ENCODE results near the gene DPP10. TPM values are rescaled to one million over a fixed set of nuclear protein-coding genes. Genes with fewer than 3 reads are reported as not detected.

The DPP10 gene
- total and polyA plus RNA-seq, 4 experiments from 2014 or later: not detected

DNA sequence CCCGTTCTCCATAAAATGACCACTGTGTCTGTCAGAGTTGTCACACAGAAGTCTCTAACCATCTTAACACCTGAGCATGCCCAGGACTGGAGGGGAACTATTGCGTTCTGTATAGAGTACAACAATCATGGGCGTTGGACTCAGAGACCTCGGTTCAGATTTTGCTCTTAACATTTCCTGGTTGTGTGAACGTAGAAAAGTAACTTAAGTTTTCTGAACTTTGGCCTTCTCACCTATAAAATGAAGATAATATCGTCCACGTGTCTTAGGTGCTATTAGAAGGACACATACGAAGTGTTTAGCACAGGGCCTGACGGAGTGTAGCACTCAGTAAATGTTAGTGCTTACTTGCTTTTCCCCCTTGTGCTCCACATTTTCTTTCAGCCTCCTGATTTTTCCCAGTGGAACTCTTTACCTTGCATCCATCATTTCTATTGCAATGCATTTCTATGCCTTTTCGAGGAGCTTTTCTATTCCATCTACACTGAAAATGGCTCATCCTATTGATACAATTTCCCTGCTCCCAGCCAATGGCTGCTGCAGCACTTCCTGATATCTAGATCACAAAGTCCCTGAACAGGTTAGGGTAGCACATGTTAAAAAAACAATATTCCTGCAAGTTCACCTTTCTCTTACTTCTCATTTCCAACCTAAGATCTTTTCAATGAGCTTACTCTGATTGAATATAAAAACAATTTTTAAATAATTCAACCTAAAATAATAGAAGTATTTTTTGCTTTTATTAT is 22.7 kb downstream of the DPP10 start:
- intact Hi-C loops (cut with micrococcal nuclease): no loop called here
- no peaks in the 10 kb centered on the region for H3K27me3 Mint-ChIP-seq
- H3K4me1 Mint-ChIP-seq: no peaks in the 10 kb centered on the region
- Histone ChIP-seq H3K4me1 (ENCODE audit: insufficient read depth, low read length) (no peaks in the 10 kb centered on the region), H3K27me3 (ENCODE audit: insufficient read depth, low read length) (no peaks in the 10 kb centered on the region), H3K9me3 (ENCODE audit: control insufficient read depth in 1 of 2, low read length in 2 of 2) (no peaks in the 10 kb centered on the region), H3K36me3 (ENCODE audit: insufficient read depth, low read length) (no peaks in the 10 kb centered on the region), H3K4me3 (ENCODE audit: low read length in 2 of 2) (no peak overlapping the region), H3K27ac (ENCODE audit: low read depth, low read length) (no peak overlapping the region)
- no peaks in the 10 kb centered on the region for H3K36me3 Mint-ChIP-seq
- DNase-seq: no peak
- H3K27ac Mint-ChIP-seq: no peak overlapping the region
- H3K4me3 Mint-ChIP-seq: no peak overlapping the region
- POLR2A ChIA-PET (ENCODE audit: partially characterized antibody): no interaction called here
- no peaks in the 10 kb centered on the region for H3K9me3 Mint-ChIP-seq
- CTCF ChIA-PET (ENCODE audit: partially characterized antibody): no interaction called here

DNA sequence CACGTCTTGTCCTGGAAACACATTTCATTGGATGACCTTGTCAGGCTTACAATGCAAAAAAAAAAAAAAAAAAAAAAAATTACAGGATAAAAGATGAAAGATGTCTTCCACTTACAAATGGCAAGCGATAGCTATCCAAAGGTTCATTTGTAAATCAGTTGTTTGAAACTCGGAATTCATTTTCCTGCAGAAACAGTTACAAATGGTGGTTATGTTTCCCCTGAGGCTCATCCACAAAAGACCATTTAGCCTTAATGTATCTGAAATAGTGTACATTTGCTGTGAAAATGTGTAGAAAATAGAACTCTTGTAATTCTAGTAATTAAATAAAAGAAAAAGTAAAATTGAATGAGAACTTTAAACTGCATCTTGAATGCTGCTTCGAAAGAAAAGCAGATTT is 25.9 kb downstream of the DPP10 start:
- Mint-ChIP-seq H3K27me3 (no peaks in the 10 kb centered on the region), H3K4me1 (no peaks in the 10 kb centered on the region), H3K27ac (no peak overlapping the region), H3K4me3 (no peak overlapping the region), H3K9me3 (no peaks in the 10 kb centered on the region), H3K36me3 (no peaks in the 10 kb centered on the region)
- Histone ChIP-seq H3K36me3 (ENCODE audit: insufficient read depth, low read length) (no peaks in the 10 kb centered on the region), H3K4me3 (ENCODE audit: low read length in 2 of 2) (no peak overlapping the region), H3K9me3 (ENCODE audit: control insufficient read depth in 1 of 2, low read length in 2 of 2) (no peaks in the 10 kb centered on the region), H3K4me1 (ENCODE audit: insufficient read depth, low read length) (no peaks in the 10 kb centered on the region), H3K27ac (ENCODE audit: low read depth, low read length) (no peak overlapping the region), H3K27me3 (ENCODE audit: insufficient read depth, low read length) (no peaks in the 10 kb centered on the region)
- intact Hi-C loops (cut with micrococcal nuclease): no loop called here
- DNase-seq: no peak
- ChIA-PET CTCF (ENCODE audit: partially characterized antibody) (no interaction called here), POLR2A (ENCODE audit: partially characterized antibody) (no interaction called here)

DNA sequence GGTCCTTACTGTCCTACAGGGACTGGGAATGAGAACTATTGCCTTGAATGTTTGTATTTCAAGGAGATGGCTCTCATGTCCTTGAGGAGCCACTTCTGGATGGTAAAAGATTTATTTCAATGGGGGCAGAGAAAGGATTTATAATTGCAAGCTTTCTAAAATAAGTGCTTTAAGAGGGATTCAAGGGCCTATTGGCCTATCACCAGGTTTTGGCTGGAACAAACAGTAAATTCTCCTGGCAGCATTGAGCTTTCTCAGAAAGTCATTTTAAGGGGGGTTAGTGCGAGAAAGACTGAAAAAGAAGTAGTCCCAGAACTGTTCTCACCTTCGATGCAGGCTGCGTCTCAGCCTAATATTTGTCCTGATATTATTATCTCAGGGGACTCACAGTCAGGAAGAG is 29.8 kb downstream of the DPP10 start:
- Mint-ChIP-seq H3K4me1 (no peaks in the 10 kb centered on the region), H3K4me3 (no peak overlapping the region), H3K9me3 (peaks cover 0 to 4% (median 0%) of the 10 kb centered on the region in 8 donors), H3K36me3 (no peaks in the 10 kb centered on the region), H3K27me3 (no peaks in the 10 kb centered on the region), H3K27ac (no peak overlapping the region)
- DNase-seq: no peak
- no peaks in the 10 kb centered on the region for H3K9me3 ChIP-seq (ENCODE audit: control insufficient read depth in 1 of 2, low read length in 2 of 2)
- no peaks in the 10 kb centered on the region for H3K4me1 ChIP-seq (ENCODE audit: insufficient read depth, low read length)
- ChIA-PET CTCF (ENCODE audit: partially characterized antibody) (no interaction called here), POLR2A (ENCODE audit: partially characterized antibody) (no interaction called here)
- H3K27ac ChIP-seq (ENCODE audit: low read depth, low read length): no peak overlapping the region
- H3K36me3 ChIP-seq (ENCODE audit: insufficient read depth, low read length): no peaks in the 10 kb centered on the region
- no peaks in the 10 kb centered on the region for H3K27me3 ChIP-seq (ENCODE audit: insufficient read depth, low read length)
- H3K4me3 ChIP-seq (ENCODE audit: low read length in 2 of 2): no peak overlapping the region
- intact Hi-C loops (cut with micrococcal nuclease): no loop called here

DNA sequence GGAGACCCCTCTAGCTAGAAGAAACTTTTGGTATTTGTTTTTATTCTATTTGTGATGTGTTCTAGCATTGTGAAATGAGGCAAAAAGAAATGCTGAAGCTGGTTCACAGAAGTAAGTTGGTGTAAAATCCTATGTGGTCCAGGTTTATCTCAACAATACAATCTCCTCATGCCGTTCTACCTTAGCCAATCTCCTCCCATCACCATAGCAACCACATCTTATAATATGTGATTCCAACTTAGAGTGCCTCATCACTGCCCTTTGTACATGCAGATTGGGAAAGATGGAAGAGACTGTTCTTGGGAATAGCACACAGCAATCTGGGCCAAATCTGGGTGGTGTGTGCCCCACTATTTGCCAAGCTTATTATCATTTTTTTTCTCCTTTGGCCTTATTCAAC is 30.3 kb downstream of the DPP10 start:
- Mint-ChIP-seq H3K9me3 (peaks cover 0 to 4% (median 0%) of the 10 kb centered on the region in 8 donors), H3K27ac (no peak overlapping the region), H3K27me3 (no peaks in the 10 kb centered on the region), H3K4me1 (no peaks in the 10 kb centered on the region), H3K36me3 (no peaks in the 10 kb centered on the region), H3K4me3 (no peak overlapping the region)
- Histone ChIP-seq H3K27me3 (ENCODE audit: insufficient read depth, low read length) (no peaks in the 10 kb centered on the region), H3K4me3 (ENCODE audit: low read length in 2 of 2) (no peak overlapping the region), H3K27ac (ENCODE audit: low read depth, low read length) (no peak overlapping the region), H3K4me1 (ENCODE audit: insufficient read depth, low read length) (no peaks in the 10 kb centered on the region), H3K9me3 (ENCODE audit: control insufficient read depth in 1 of 2, low read length in 2 of 2) (no peaks in the 10 kb centered on the region), H3K36me3 (ENCODE audit: insufficient read depth, low read length) (no peaks in the 10 kb centered on the region)
- POLR2A ChIA-PET (ENCODE audit: partially characterized antibody): no interaction called here
- CTCF ChIA-PET (ENCODE audit: partially characterized antibody): no interaction called here
- DNase-seq: no peak
- intact Hi-C loops (cut with micrococcal nuclease): no loop called here

DNA sequence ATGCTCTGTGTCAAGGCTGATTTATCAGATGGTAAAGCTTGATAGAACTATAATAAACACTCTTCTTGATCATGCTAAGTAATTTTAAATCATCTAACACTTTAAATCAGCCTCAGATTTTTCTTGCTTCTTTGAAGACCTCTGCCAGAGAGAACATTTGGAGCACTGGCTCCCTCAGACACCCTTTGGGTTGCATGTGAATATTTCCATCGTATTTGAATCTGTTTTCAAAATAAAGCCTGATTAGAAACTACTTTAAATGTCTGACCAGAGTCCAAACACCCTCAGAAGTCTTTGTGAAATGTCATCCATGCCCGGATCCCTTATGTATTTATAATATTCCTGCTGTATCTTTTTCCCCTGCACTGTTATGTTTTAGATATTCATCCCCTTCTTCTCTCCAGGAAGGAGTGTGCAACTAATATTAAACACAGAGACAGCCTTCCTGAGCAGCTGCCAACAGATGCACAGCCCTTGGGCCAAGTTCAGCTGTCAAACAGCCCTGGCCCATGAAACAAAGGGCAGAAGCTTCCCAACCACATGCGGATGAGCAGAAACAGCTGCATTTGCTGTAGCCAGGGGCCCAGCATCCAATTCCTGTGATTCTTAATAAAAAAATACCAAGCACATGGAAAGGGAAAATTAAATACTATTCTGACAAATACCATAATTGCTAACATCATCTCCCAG is 46.5 kb downstream of the DPP10 start:
- Histone ChIP-seq H3K27me3 (ENCODE audit: insufficient read depth, low read length) (peaks cover 4% of the 10 kb centered on the region), H3K27ac (ENCODE audit: low read depth, low read length) (no peak overlapping the region), H3K36me3 (ENCODE audit: insufficient read depth, low read length) (no peaks in the 10 kb centered on the region), H3K9me3 (ENCODE audit: control insufficient read depth in 1 of 2, low read length in 2 of 2) (no peaks in the 10 kb centered on the region), H3K4me1 (ENCODE audit: insufficient read depth, low read length) (no peaks in the 10 kb centered on the region), H3K4me3 (ENCODE audit: low read length in 2 of 2) (no peak overlapping the region)
- Mint-ChIP-seq H3K9me3 (peaks cover 0 to 2% (median 0%) of the 10 kb centered on the region in 8 donors), H3K4me3 (no peak overlapping the region), H3K27me3 (peaks cover 0 to 1% of the 10 kb centered on the region in 2 donors), H3K27ac (no peak overlapping the region), H3K36me3 (no peaks in the 10 kb centered on the region), H3K4me1 (no peaks in the 10 kb centered on the region)
- CTCF ChIA-PET (ENCODE audit: partially characterized antibody): no interaction called here
- intact Hi-C loops (cut with micrococcal nuclease): no loop called here
- no peak for DNase-seq
- POLR2A ChIA-PET (ENCODE audit: partially characterized antibody): no interaction called here

DNA sequence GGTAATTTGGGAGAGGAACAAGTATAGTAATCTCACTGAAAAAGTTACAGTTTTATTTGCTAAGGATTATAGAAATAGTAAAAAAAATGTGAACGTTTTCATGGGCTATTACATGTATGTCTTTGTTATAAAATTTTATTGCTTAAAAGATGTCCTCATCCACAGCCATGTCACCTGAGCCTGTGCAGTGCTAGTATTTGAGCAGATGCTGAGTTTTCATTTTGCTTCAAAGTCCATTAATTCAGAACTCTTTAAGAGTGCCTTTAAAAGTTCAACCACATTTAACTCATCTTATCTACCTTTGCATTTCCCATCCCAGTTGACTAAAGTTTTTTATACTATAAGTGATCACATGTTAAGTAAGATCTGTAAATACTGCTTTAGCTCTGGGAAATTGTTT is 52.6 kb downstream of the DPP10 start:
- intact Hi-C loops (cut with micrococcal nuclease): no loop called here
- Histone ChIP-seq H3K4me3 (ENCODE audit: low read length in 2 of 2) (no peak overlapping the region), H3K9me3 (ENCODE audit: control insufficient read depth in 1 of 2, low read length in 2 of 2) (no peaks in the 10 kb centered on the region), H3K4me1 (ENCODE audit: insufficient read depth, low read length) (no peaks in the 10 kb centered on the region), H3K27me3 (ENCODE audit: insufficient read depth, low read length) (peaks cover 4% of the 10 kb centered on the region), H3K27ac (ENCODE audit: low read depth, low read length) (no peak overlapping the region), H3K36me3 (ENCODE audit: insufficient read depth, low read length) (no peaks in the 10 kb centered on the region)
- Mint-ChIP-seq H3K27ac (no peak overlapping the region), H3K4me3 (no peak overlapping the region), H3K36me3 (no peaks in the 10 kb centered on the region), H3K9me3 (peaks cover 0 to 2% (median 0%) of the 10 kb centered on the region in 8 donors), H3K27me3 (no peaks in the 10 kb centered on the region), H3K4me1 (no peaks in the 10 kb centered on the region)
- ChIA-PET CTCF (ENCODE audit: partially characterized antibody) (no interaction called here), POLR2A (ENCODE audit: partially characterized antibody) (no interaction called here)
- DNase-seq: no peak

DNA sequence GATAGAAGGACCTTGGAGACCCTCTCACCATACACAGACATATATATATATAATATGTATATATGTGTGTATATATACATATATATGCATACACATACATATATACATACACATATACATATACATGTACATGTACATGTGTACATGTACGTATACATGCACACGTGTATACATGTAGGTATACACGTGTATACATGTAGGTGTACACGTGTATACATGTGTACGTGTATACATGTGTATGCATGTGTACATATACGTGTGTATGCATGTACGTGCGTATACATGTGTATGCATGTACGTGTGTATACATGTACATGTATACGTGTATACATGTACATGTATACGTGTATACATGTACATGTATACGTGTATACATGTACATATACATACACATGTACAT is 54.5 kb downstream of the DPP10 start:
- Histone ChIP-seq H3K9me3 (ENCODE audit: control insufficient read depth in 1 of 2, low read length in 2 of 2) (no peaks in the 10 kb centered on the region), H3K36me3 (ENCODE audit: insufficient read depth, low read length) (no peaks in the 10 kb centered on the region), H3K27me3 (ENCODE audit: insufficient read depth, low read length) (peaks cover 4% of the 10 kb centered on the region), H3K27ac (ENCODE audit: low read depth, low read length) (no peak overlapping the region), H3K4me3 (ENCODE audit: low read length in 2 of 2) (no peak overlapping the region), H3K4me1 (ENCODE audit: insufficient read depth, low read length) (no peaks in the 10 kb centered on the region)
- no peaks in the 10 kb centered on the region for H3K36me3 Mint-ChIP-seq
- DNase-seq: no peak
- no peaks in the 10 kb centered on the region for H3K4me1 Mint-ChIP-seq
- ChIA-PET POLR2A (ENCODE audit: partially characterized antibody) (no interaction called here), CTCF (ENCODE audit: partially characterized antibody) (no interaction called here)
- intact Hi-C loops (cut with micrococcal nuclease): no loop called here
- no peak overlapping the region for H3K4me3 Mint-ChIP-seq
- no peak overlapping the region for H3K27ac Mint-ChIP-seq
- no peaks in the 10 kb centered on the region for H3K27me3 Mint-ChIP-seq
- H3K9me3 Mint-ChIP-seq: peaks cover 0 to 2% (median 0%) of the 10 kb centered on the region in 8 donors

All from CD4-positive, alpha-beta memory T cell (primary cell).